HCT116 (cell line): ENCODE measurements around the gene PLXDC1.

Experiments
- EZH2 ChIP-seq: fragments of 200-600 bp; sonication (generic); IDR thresholded peaks from 2 replicates; pipeline ENCODE4 v1.6.1; 2017; ENCODE audit warnings: antibody characterized with exemption, mixed run types
- EZH2phosphoT487 ChIP-seq: fragments of 200-600 bp; IDR thresholded peaks from 2 replicates; pipeline ENCODE4 v1.6.1; 2018; ENCODE audit warnings: antibody characterized with exemption, borderline replicate concordance
- POLR2AphosphoS5 ChIP-seq: IDR thresholded peaks from 2 replicates; pipeline ENCODE4 v1.6.1; 2011; ENCODE audit warnings: mild to moderate bottlenecking, low read depth, low read length, moderate library complexity
- TF ChIP-seq, protein P1 (sequence below), 3 experiments: fragments of 200-600 bp in 1 of 3; sonication (generic) in 1 of 3; IDR thresholded peaks in 2 of 3; conservative IDR thresholded peaks in 1 of 3; 2 replicates each; pipeline ENCODE4 v1.5.1; 2012 to 2017; ENCODE audit warnings: low read depth in 2 of 3, low read length in 2 of 3, antibody characterized with exemption in 1 of 3, borderline replicate concordance in 1 of 3, control low read depth in 1 of 3, mild to moderate bottlenecking in 1 of 3, mixed read lengths in 1 of 3, mixed run types in 1 of 3, moderate library complexity in 1 of 3; ENCODE audit not compliant: insufficient read depth in 1 of 3

DNA sequence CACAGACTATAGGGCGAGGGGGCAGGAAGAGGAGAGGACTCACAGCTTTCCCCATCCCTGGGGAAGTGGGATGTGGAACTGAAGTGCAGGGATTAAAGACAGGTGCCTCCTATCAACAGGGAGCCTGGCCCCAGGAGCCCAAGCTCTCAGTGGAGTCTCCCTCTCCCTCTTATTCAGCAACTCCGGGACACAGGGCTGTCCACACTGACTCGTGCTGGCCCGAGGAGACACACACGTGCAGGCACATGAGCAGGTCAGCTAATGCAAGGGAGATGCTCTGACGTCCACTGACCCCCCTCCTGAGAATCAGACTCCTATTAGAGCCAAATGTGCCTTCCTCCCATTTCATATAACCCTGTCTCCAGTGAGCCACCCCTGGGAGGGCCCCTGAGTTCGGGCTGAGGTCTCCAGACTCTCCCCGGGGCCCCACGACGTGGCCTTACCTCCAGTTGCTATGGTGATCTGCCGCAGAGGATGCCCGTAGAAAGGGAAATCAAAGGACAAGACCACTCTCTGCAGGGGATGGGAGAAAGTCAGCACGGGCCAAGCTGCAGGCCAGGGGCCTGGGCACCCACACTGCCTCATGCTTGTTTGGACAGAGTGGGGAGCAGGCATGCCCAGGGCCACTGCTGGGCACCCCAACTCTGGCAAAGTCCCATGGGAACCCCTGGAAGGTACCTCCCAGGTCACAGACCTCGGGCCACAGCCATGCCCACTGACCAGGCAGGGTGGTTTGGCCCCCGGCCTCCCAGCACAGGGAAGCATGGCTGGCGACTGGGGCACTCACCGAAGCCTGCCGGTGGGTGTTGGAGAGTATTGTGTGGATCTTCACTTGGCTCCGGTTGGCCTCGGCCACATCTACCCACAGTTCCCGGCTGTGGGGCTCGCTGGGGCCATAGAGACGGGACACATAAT, 42.7 kb downstream of the PLXDC1 start:
- TF ChIP-seq EZH2phosphoT487, result no peak
- TF ChIP-seq, protein P1, sequence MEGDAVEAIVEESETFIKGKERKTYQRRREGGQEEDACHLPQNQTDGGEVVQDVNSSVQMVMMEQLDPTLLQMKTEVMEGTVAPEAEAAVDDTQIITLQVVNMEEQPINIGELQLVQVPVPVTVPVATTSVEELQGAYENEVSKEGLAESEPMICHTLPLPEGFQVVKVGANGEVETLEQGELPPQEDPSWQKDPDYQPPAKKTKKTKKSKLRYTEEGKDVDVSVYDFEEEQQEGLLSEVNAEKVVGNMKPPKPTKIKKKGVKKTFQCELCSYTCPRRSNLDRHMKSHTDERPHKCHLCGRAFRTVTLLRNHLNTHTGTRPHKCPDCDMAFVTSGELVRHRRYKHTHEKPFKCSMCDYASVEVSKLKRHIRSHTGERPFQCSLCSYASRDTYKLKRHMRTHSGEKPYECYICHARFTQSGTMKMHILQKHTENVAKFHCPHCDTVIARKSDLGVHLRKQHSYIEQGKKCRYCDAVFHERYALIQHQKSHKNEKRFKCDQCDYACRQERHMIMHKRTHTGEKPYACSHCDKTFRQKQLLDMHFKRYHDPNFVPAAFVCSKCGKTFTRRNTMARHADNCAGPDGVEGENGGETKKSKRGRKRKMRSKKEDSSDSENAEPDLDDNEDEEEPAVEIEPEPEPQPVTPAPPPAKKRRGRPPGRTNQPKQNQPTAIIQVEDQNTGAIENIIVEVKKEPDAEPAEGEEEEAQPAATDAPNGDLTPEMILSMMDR (IDR thresholded peaks at IDR 0.05 in 2 of 3, conservative IDR thresholded peaks at IDR 0.05 in 1 of 3; ENCODE audit: borderline replicate concordance in 1 of 3, insufficient read depth in 1 of 3, low read depth in 2 of 3, low read length in 2 of 3), result no peak
- TF ChIP-seq EZH2, result no peak
- no peak for TF ChIP-seq POLR2AphosphoS5
